ENCODE data around the gene KRTAP26-1.

The KRTAP26-1 gene, protein sequence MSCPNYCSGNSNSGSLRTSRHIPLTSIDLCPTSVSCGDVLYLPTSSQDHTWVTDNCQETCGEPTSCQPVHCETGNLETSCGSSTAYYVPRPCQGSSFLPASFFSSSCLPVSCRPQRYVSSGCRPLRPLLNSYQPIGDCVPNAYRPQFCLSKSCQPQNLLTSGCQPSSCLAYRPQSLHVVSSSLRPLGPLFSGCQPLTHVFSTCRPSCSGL

DNA sequence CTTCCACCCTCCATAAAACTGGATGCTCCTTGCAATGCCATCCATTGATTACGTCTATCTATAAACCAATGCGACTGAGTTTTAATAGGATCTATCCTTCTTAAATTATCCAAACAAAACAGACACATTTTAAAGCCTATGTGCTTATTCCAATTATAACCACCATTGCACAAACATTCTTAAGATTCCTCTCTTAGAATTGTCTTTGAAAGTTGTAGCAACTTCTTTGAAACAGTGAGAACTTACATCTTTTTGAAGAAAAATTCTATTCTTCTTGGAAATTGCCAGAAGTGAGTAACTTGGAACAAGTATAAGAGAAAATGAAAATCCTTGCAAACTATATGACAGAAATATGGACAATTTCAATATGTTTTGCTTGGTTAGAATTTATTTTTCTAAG lies at the start of gene KRTAP26-1:
KRTAP26-1 (minus strand) TSS at position 101 of the 400 bp plus-strand sequence. CDS start 280 bp downstream, outside the sequence.
- TF ChIP-seq FOXM1 (IDR thresholded peaks at IDR 0.05; ENCODE audit: borderline replicate concordance) (no peak), FOXA1 (IDR thresholded peaks at IDR 0.05) (no peak), CTBP1 (IDR thresholded peaks at IDR 0.05; ENCODE audit: borderline replicate concordance) (no peak)
- no peak for DNase-seq (ENCODE audit: extremely low spot score)
- ChIA-PET CTCF (no interaction called here), POLR2A (no interaction called here)

DNA sequence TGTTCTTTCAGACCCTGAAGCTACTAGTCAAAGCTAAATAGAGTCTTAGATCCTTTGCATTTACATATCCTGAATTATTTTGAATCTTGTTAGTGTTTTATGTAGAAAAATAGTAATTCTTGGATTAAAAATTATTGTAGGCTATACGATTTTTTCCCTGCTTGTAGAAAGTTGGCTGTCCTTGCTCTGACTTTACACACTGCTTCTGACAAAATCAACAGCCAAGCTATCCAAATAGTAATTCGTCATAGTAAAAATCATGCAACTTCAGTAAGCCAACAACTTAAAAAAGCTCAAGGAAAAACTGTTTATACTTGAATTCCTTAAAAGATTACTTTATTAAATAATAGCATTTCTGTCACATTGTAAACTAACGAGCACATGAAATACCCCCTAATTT lies 35.8 kb upstream of the KRTAP26-1 start:
- CTCF ChIA-PET, result no interaction called here
- POLR2A ChIA-PET, result no interaction called here
- TF ChIP-seq TARDBP (IDR thresholded peaks at IDR 0.05), result no peak
- TF ChIP-seq, protein P1, sequence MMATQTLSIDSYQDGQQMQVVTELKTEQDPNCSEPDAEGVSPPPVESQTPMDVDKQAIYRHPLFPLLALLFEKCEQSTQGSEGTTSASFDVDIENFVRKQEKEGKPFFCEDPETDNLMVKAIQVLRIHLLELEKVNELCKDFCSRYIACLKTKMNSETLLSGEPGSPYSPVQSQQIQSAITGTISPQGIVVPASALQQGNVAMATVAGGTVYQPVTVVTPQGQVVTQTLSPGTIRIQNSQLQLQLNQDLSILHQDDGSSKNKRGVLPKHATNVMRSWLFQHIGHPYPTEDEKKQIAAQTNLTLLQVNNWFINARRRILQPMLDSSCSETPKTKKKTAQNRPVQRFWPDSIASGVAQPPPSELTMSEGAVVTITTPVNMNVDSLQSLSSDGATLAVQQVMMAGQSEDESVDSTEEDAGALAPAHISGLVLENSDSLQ (IDR thresholded peaks at IDR 0.05), result no peak
- no peak for TF ChIP-seq LEF1 (IDR thresholded peaks at IDR 0.05; ENCODE audit: borderline replicate concordance)
- TF ChIP-seq ARNT (IDR thresholded peaks at IDR 0.05), result no peak
- no peak for TF ChIP-seq ZNF384 (IDR thresholded peaks at IDR 0.05)
- no peak for TF ChIP-seq BHLHE40 (IDR thresholded peaks at IDR 0.05; ENCODE audit: borderline replicate concordance)
- TF ChIP-seq SP1 (IDR thresholded peaks at IDR 0.05), result no peak
- TF ChIP-seq FOXA1 (IDR thresholded peaks at IDR 0.05), result no peak
- TF ChIP-seq FOXK2 (IDR thresholded peaks at IDR 0.05), result no peak
- TF ChIP-seq L3MBTL2 (conservative IDR thresholded peaks at IDR 0.05), result no peak
- TF ChIP-seq HDGF (IDR thresholded peaks at IDR 0.05; ENCODE audit: borderline replicate concordance), result no peak
- no peak for TF ChIP-seq ELF4 (IDR thresholded peaks at IDR 0.05)
- no peak for DNase-seq (ENCODE audit: extremely low spot score)

DNA sequence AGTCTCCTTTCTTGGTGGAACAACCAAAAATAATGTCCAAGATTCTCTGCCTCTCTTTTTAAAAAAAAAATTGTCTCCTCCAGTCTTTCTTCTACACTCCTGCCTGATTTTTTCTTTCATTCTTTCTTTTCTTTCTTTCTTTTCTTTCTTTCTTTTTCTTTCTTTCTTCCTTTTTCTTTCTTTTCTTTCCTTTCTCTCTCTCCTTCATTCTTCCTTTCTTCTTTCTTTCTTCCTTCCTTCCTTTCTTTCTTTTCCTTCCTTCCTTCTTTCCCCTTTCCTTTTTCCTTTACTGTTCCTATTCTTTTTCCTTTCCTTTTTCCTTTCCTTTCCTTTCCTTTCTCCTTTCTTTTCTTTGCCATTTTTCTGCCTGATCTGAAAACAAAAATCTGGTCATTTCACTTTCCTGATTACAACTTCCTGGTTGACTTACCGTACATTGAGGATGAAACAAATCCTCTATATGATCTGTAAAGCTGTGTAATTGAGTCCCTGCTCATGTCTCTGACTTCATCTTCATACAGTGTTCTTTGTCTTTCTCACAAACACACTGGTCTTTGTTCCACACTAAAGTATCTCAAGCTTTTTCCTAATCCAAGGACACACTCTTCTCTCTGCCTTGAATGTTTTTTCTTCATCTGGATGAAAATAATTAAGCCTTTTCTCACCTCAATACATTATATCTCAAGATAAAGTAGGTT lies 34.3 kb upstream of the KRTAP26-1 start:
- no peak for TF ChIP-seq SP1 (IDR thresholded peaks at IDR 0.05)
- TF ChIP-seq ARNT (IDR thresholded peaks at IDR 0.05), result no peak
- TF ChIP-seq NFRKB (IDR thresholded peaks at IDR 0.05), result no peak
- TF ChIP-seq, protein P1 (IDR thresholded peaks at IDR 0.05), result no peak
- DNase-seq (ENCODE audit: extremely low spot score), result no peak
- POLR2A ChIA-PET, result no interaction called here

DNA sequence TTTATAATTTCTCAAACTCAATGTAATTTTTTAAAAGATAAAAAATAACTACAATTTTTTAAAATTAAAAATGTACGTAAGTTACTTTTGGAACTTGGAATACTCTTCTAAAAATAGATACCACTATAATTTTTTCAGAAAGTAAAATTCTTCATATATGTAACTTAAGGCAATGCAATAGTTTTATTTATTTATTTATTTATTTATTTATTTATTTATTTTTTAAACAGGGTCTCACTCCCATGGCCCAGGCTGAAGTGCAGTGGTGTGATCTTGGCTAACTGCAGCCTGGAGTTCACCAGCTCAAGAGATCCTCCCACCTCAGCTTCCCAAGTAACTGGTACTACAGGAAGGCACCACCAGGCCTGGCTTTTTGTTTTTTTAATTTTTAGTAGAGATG lies 31.4 kb upstream of the KRTAP26-1 start:
- DNase-seq (ENCODE audit: extremely low spot score), result no peak
- ChIA-PET CTCF (interaction anchor here (0.7 kb wide), 1 partner anchor 13 kb away, joined by 4 read pairs; no protein-coding TSS in a partner anchor), POLR2A (no interaction called here)
- no peak for TF ChIP-seq L3MBTL2 (conservative IDR thresholded peaks at IDR 0.05)
- no peak for TF ChIP-seq ELF4 (IDR thresholded peaks at IDR 0.05)
- TF ChIP-seq FOXM1 (IDR thresholded peaks at IDR 0.05; ENCODE audit: borderline replicate concordance), result no peak
- TF ChIP-seq NFRKB (IDR thresholded peaks at IDR 0.05), result no peak
- no peak for TF ChIP-seq SUZ12 (IDR thresholded peaks at IDR 0.05)
- TF ChIP-seq FOXK2 (IDR thresholded peaks at IDR 0.05), result no peak
- no peak for TF ChIP-seq CTBP1 (IDR thresholded peaks at IDR 0.05; ENCODE audit: borderline replicate concordance)

More for the DNA sequence above, 34.3 kb upstream of the KRTAP26-1 start:
- CTCF ChIA-PET, result no interaction called here

DNA sequence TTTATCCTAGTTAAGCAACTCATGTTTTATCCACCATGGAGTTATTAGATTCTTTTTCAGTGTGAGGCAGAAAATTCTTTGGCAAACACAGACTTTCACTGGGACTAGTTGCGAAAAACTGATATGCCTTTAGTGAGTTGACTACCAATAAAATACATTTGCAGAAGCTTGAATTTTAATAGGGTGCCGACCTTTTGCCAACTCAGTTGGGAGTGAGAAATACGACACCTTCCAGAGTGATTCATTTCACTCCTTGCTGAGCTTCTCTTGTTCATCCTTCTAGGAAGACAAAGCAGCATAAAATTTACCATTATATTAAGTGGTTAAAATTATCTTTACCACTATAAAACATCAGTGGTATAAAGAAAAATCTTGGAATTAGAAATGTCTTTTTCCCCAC lies 29.5 kb upstream of the KRTAP26-1 start:
- ChIA-PET CTCF (interaction anchor here (0.7 to 1.3 kb wide), 2 partner anchors 59 to 1278 kb away, joined by 4 to 6 read pairs; no protein-coding TSS in a partner anchor), POLR2A (no interaction called here)
- TF ChIP-seq ZNF384 (IDR thresholded peaks at IDR 0.05), result no peak
- TF ChIP-seq ARNT (IDR thresholded peaks at IDR 0.05), result no peak
- TF ChIP-seq, protein P1 (IDR thresholded peaks at IDR 0.05), result no peak
- no peak for TF ChIP-seq L3MBTL2 (conservative IDR thresholded peaks at IDR 0.05)
- TF ChIP-seq ELF4 (IDR thresholded peaks at IDR 0.05), result no peak
- no peak for TF ChIP-seq HDGF (IDR thresholded peaks at IDR 0.05; ENCODE audit: borderline replicate concordance)
- no peak for TF ChIP-seq NFRKB (IDR thresholded peaks at IDR 0.05)
- TF ChIP-seq TARDBP (IDR thresholded peaks at IDR 0.05), result no peak
- no peak for DNase-seq (ENCODE audit: extremely low spot score)

DNA sequence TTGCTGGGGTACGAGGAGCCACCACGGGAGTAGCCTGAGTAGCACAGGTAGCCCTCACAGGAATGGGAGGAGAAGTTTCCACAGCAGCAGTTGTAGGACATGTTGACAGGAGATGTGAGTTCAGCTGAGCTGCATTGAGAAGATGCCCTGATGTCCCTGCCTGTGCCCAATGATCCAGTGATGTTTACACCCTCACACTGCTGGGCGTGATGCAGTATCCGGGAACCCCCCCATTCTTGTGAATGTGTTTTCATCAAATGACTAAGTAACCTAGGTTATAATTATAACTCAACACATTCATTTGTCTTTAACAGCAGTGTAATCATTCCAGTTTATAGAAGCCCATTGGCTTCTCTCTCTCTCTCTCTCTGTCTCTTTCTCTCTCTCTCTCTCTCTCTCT lies 28.4 kb upstream of the KRTAP26-1 start, which contains the start of gene KRTAP23-1:
KRTAP23-1 (minus strand) TSS at position 101 of the 400 bp plus-strand sequence; CDS start at position 101, 0 bp downstream.
- ChIA-PET CTCF (interaction anchor here (1.3 kb wide), 1 partner anchor 60 kb away, joined by 4 read pairs; no protein-coding TSS in a partner anchor), POLR2A (no interaction called here)
- TF ChIP-seq HDGF (IDR thresholded peaks at IDR 0.05; ENCODE audit: borderline replicate concordance) (no peak), FOXM1 (IDR thresholded peaks at IDR 0.05; ENCODE audit: borderline replicate concordance) (no peak), ELF4 (IDR thresholded peaks at IDR 0.05) (no peak), SP1 (IDR thresholded peaks at IDR 0.05) (no peak), NFRKB (IDR thresholded peaks at IDR 0.05) (no peak), FOXA1 (IDR thresholded peaks at IDR 0.05) (no peak), SUZ12 (IDR thresholded peaks at IDR 0.05) (no peak), FOXK2 (IDR thresholded peaks at IDR 0.05) (no peak), ZNF384 (IDR thresholded peaks at IDR 0.05) (no peak), L3MBTL2 (conservative IDR thresholded peaks at IDR 0.05) (no peak), LEF1 (IDR thresholded peaks at IDR 0.05; ENCODE audit: borderline replicate concordance) (no peak), BHLHE40 (IDR thresholded peaks at IDR 0.05; ENCODE audit: borderline replicate concordance) (no peak), TARDBP (IDR thresholded peaks at IDR 0.05) (no peak), CTBP1 (IDR thresholded peaks at IDR 0.05; ENCODE audit: borderline replicate concordance) (no peak), ARNT (IDR thresholded peaks at IDR 0.05) (no peak)
- TF ChIP-seq, protein P1 (IDR thresholded peaks at IDR 0.05), result no peak
- DNase-seq (ENCODE audit: extremely low spot score), result no peak

Data from HEK293T (cell line).